Measurements from ENCODE around the gene TP73. TPM values are rescaled to one million over a fixed set of nuclear protein-coding genes. Genes with fewer than 3 reads are reported as not detected.

The TP73 gene
- total RNA-seq, 1 experiment from 2014 or later = 10.0 TPM

- Histone ChIP-seq H3K27me3 (replicated peaks; ENCODE audit: insufficient read depth, low read depth, low read length, poor library complexity) (no peaks in the 10 kb centered on the region), H3K9me3 (ENCODE audit: low read depth, low read length, poor library complexity, severe bottlenecking) (no peaks in the 10 kb centered on the region), H3K4me1 (ENCODE audit: insufficient read depth, low read length, poor library complexity, severe bottlenecking) (peaks cover 8% of the 10 kb centered on the region), H3K4me3 (ENCODE audit: low read depth, low read length, poor library complexity, severe bottlenecking) (no peak overlapping the region), H3K27ac (ENCODE audit: low read depth, low read length, poor library complexity, severe bottlenecking) (no peak overlapping the region), H3K36me3 (ENCODE audit: insufficient read depth, low read length, poor library complexity, severe bottlenecking) (no peaks in the 10 kb centered on the region)
- TF ChIP-seq EZH2 (IDR thresholded peaks at IDR 0.05; ENCODE audit: borderline replicate concordance, low read depth, low read length, poor library complexity, severe bottlenecking) = no peak
- no peak for TF ChIP-seq CTCF (conservative IDR thresholded peaks at IDR 0.05; ENCODE audit: low read depth, low read length)
- DNase-seq (ENCODE audit: low spot score) = no peak
- intact Hi-C loops (cut with micrococcal nuclease; ENCODE audit: unreplicated experiment) = no loop called here
- POLR2A ChIA-PET (ENCODE audit: low non-redundant PET) = no interaction called here
- CTCF ChIA-PET = no interaction called here
- no TSS peak for BruUV-seq (replicated peaks)
Measured at GRCh38 chr1:3607703-3608065, 44.6 kb upstream of the TP73 start.

GRCh38 chr1:3608154-3608553 is 44.2 kb upstream of the TP73 start:
- Histone ChIP-seq H3K4me3 (ENCODE audit: low read depth, low read length, poor library complexity, severe bottlenecking) (no peak overlapping the region), H3K27me3 (replicated peaks; ENCODE audit: insufficient read depth, low read depth, low read length, poor library complexity) (no peaks in the 10 kb centered on the region), H3K4me1 (ENCODE audit: insufficient read depth, low read length, poor library complexity, severe bottlenecking) (peaks cover 8% of the 10 kb centered on the region), H3K9me3 (ENCODE audit: low read depth, low read length, poor library complexity, severe bottlenecking) (no peaks in the 10 kb centered on the region), H3K36me3 (ENCODE audit: insufficient read depth, low read length, poor library complexity, severe bottlenecking) (no peaks in the 10 kb centered on the region), H3K27ac (ENCODE audit: low read depth, low read length, poor library complexity, severe bottlenecking) (no peak overlapping the region)
- BruUV-seq (replicated peaks) = no TSS peak
- no peak for TF ChIP-seq CTCF (conservative IDR thresholded peaks at IDR 0.05; ENCODE audit: low read depth, low read length)
- TF ChIP-seq EZH2 (IDR thresholded peaks at IDR 0.05; ENCODE audit: borderline replicate concordance, low read depth, low read length, poor library complexity, severe bottlenecking) = no peak
- no peak for DNase-seq (ENCODE audit: low spot score)
- CTCF ChIA-PET = no interaction called here
- POLR2A ChIA-PET (ENCODE audit: low non-redundant PET) = no interaction called here
- intact Hi-C loops (cut with micrococcal nuclease; ENCODE audit: unreplicated experiment) = no loop called here

DNA sequence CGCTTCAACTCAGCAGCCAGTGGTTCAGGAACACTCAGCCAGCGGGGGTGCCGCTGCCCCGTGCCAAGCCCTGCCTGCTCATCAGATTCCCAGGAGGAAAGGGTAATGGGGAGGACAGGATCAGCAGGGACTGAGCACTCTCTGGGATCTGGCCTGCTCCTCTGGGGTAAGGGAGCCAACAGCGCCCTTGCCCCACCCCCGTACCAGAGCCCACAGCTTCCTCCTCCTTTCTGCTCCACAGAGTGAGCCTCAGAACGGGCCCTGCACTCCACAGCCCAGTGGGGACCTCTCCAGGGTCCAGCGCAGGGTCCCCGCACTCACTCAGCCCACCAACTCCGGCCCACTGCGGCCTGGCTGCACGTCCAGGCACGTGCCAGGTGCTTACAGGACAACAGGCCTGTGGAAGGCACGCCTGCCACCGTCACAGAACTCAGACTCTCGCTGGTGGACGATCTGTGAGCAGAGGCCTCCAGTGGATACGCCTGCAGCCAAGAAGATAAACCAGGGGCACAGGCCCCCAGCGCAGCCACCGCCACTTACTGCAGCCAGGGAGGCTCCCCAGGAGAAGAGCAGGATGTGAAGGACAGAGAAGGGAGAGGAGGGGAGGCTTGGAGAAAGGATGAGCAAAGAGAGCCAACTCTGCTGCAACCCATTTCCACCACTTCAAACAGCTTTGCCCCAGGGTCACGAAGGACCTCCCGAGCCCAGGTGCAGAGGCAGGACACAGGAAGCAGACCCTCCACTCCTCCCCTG is 43.1 kb upstream of the TP73 start:
- H3K4me1 ChIP-seq (ENCODE audit: insufficient read depth, low read length, poor library complexity, severe bottlenecking) = peaks cover 8% of the 10 kb centered on the region
- intact Hi-C loops (cut with micrococcal nuclease; ENCODE audit: unreplicated experiment) = no loop called here
- H3K27ac ChIP-seq (ENCODE audit: low read depth, low read length, poor library complexity, severe bottlenecking) = no peak overlapping the region
- no peaks in the 10 kb centered on the region for H3K9me3 ChIP-seq (ENCODE audit: low read depth, low read length, poor library complexity, severe bottlenecking)
- H3K4me3 ChIP-seq (ENCODE audit: low read depth, low read length, poor library complexity, severe bottlenecking) = no peak overlapping the region
- TF ChIP-seq EZH2 (IDR thresholded peaks at IDR 0.05; ENCODE audit: borderline replicate concordance, low read depth, low read length, poor library complexity, severe bottlenecking) (no peak), CTCF (conservative IDR thresholded peaks at IDR 0.05; ENCODE audit: low read depth, low read length) (no peak)
- ChIA-PET POLR2A (ENCODE audit: low non-redundant PET) (no interaction called here), CTCF (no interaction called here)
- no peak for DNase-seq (ENCODE audit: low spot score)
- no peaks in the 10 kb centered on the region for H3K36me3 ChIP-seq (ENCODE audit: insufficient read depth, low read length, poor library complexity, severe bottlenecking)
- H3K27me3 ChIP-seq (replicated peaks; ENCODE audit: insufficient read depth, low read depth, low read length, poor library complexity) = no peaks in the 10 kb centered on the region
- BruUV-seq (replicated peaks) = no TSS peak

Measured in A673 (cell line).